H1 (cell line): Measurements from ENCODE around the gene TGFB1. TPM values are rescaled to one million over a fixed set of nuclear protein-coding genes. Genes with fewer than 3 reads are reported as not detected.

Experiments used
- CTCF ChIA-PET: fragments of 300-600 bp; sonication (Branson Sonifier 250); formaldehyde crosslinking; loops from one replicate; lab custom pipeline; 2021; ENCODE audit not compliant: partially characterized antibody; lab: Charles Lee
- POLR2A ChIA-PET: fragments of 300-600 bp; sonication (Branson Sonifier 250); formaldehyde crosslinking; loops from one replicate; lab custom pipeline; 2021; ENCODE audit warnings: inconsistent platforms; ENCODE audit not compliant: partially characterized antibody; lab: Charles Lee
- DNase-seq, 2 experiments: peaks; one replicate each; pipeline versions ENCODE4 v3.0.0 to v3.0.0-alpha.2; 2010 to 2022; ENCODE audit warnings: low spot score in 2 of 2, low read depth in 1 of 2, mixed read lengths in 1 of 2
- FAIRE-seq: peaks from 2 replicates; lab custom pipeline; 2011; peaks lifted over from hg19 to GRCh38; lab: Jason Lieb, UNC
- H2AFZ ChIP-seq: 2 replicates; pipeline ENCODE4 v1.8.1; 2012; ENCODE audit warnings: low read length, inconsistent platforms
- H2AK5ac ChIP-seq: 2 replicates; pipeline ENCODE4 v1.6.1; 2013; ENCODE audit warnings: low read depth, low read length
- H2BK120ac ChIP-seq: replicated peaks from 2 replicates; pipeline ENCODE3; 2013; ENCODE audit warnings: low read depth, low read length, inconsistent platforms
- H2BK12ac ChIP-seq: 2 replicates; pipeline ENCODE4 v1.6.1; 2013; ENCODE audit warnings: low read depth, low read length
- H2BK15ac ChIP-seq: 2 replicates; pipeline ENCODE4 v1.6.1; 2013; ENCODE audit warnings: low read length
- H2BK20ac ChIP-seq: 2 replicates; pipeline ENCODE4 v1.6.1; 2013; ENCODE audit warnings: low read length
- H2BK5ac ChIP-seq: 2 replicates; pipeline ENCODE4 v1.6.1; 2013; ENCODE audit warnings: low read depth, low read length
- H3K14ac ChIP-seq: 2 replicates; pipeline ENCODE4 v1.6.1; 2013; ENCODE audit warnings: inconsistent platforms; ENCODE audit not compliant: insufficient read length
- H3K18ac ChIP-seq: 2 replicates; pipeline ENCODE4 v1.6.1; 2013; ENCODE audit warnings: low read length; ENCODE audit errors: extremely low read depth
- H3K23ac ChIP-seq: 2 replicates; pipeline ENCODE4 v1.6.1; 2013; ENCODE audit warnings: inconsistent platforms; ENCODE audit not compliant: insufficient read length
- H3K23me2 ChIP-seq: 2 replicates; pipeline ENCODE4 v1.6.1; 2013; ENCODE audit warnings: low read depth, low read length
- H3K27ac ChIP-seq: 2 replicates; pipeline ENCODE4 v1.6.1; 2011; ENCODE audit warnings: low read depth, low read length, inconsistent platforms
- H3K27me3 ChIP-seq, 4 experiments: replicated peaks in 1 of 4; 1 replicate in 1 of 4; 2 replicates in 3 of 4; pipeline versions ENCODE4 v1.6.1 to v1.8.1; 2011 to 2013; ENCODE audit warnings: low read length in 3 of 4, mild to moderate bottlenecking in 3 of 4, inconsistent platforms in 2 of 4, mixed read lengths in 2 of 4, moderate library complexity in 1 of 4; ENCODE audit not compliant: control insufficient read depth in 3 of 4, insufficient read depth in 3 of 4; ENCODE audit errors: extremely low read depth in 1 of 4
- H3K36me3 ChIP-seq, 4 experiments: 2 replicates each; pipeline versions ENCODE4 v1.6.1 to v1.8.1; 2011 to 2013; ENCODE audit warnings: mild to moderate bottlenecking in 4 of 4, low read length in 3 of 4, moderate library complexity in 2 of 4, control low read depth in 1 of 4, inconsistent platforms in 1 of 4; ENCODE audit not compliant: insufficient read depth in 4 of 4, control insufficient read depth in 2 of 4
- H3K4ac ChIP-seq: replicated peaks from 2 replicates; pipeline ENCODE3; 2013; ENCODE audit warnings: low read length, low read depth, mixed read lengths, inconsistent platforms; ENCODE audit not compliant: insufficient read length
- H3K4me1 ChIP-seq, 4 experiments: replicated peaks in 1 of 4; 1 replicate in 1 of 4; 2 replicates in 3 of 4; pipeline versions ENCODE4 v1.6.1 to v1.8.1; 2011 to 2013; ENCODE audit warnings: low read length in 3 of 4, inconsistent platforms in 2 of 4, mixed read lengths in 1 of 4; ENCODE audit not compliant: insufficient read depth in 4 of 4, control insufficient read depth in 3 of 4
- H3K4me2 ChIP-seq, 2 experiments: 2 replicates each; pipeline versions ENCODE4 v1.6.1 to v1.8.1; 2011 to 2013; ENCODE audit warnings: low read depth in 2 of 2, low read length in 2 of 2, control low read depth in 1 of 2, inconsistent platforms in 1 of 2, mild to moderate bottlenecking in 1 of 2; ENCODE audit not compliant: insufficient read depth in 1 of 2
- H3K4me3 ChIP-seq, 4 experiments: fragments of 200-600, 300-600 bp in 1 of 4; sonication (generic), shearing (Covaris generic), sonication (Bioruptor Twin) in 1 of 4; 2 replicates each; pipeline versions ENCODE4 v1.5.1 to v1.8.1; 2011 to 2016; ENCODE audit warnings: low read length in 4 of 4, low read depth in 3 of 4, control low read depth in 2 of 4, inconsistent platforms in 2 of 4, mild to moderate bottlenecking in 2 of 4, mixed read lengths in 1 of 4, moderate library complexity in 1 of 4; ENCODE audit not compliant: insufficient read depth in 2 of 4; ENCODE audit errors: extremely low read depth in 1 of 4
- H3K56ac ChIP-seq: replicated peaks from 2 replicates; pipeline ENCODE3; 2013; ENCODE audit warnings: low read depth, mild to moderate bottlenecking, mixed read lengths, low read length, inconsistent platforms; ENCODE audit not compliant: insufficient read length
- H3K79me1 ChIP-seq: 2 replicates; pipeline ENCODE4 v1.6.1; 2013; ENCODE audit warnings: low read depth, low read length, control low read depth
- H3K79me2 ChIP-seq, 2 experiments: 2 replicates each; pipeline versions ENCODE4 v1.6.1 to v1.8.1; 2012 to 2013; ENCODE audit warnings: low read length in 2 of 2, mild to moderate bottlenecking in 2 of 2, inconsistent platforms in 1 of 2; ENCODE audit not compliant: insufficient read depth in 2 of 2, control insufficient read depth in 1 of 2
- H3K9ac ChIP-seq, 4 experiments: replicated peaks in 1 of 4; 1 replicate in 1 of 4; 2 replicates in 3 of 4; pipeline versions ENCODE4 v1.6.1 to v1.8.1; 2011 to 2013; ENCODE audit warnings: low read depth in 3 of 4, low read length in 3 of 4, control low read depth in 2 of 4, mild to moderate bottlenecking in 2 of 4, moderate library complexity in 2 of 4, inconsistent platforms in 1 of 4; ENCODE audit errors: extremely low read depth in 1 of 4
- H3K9me3 ChIP-seq, 2 experiments: 2 replicates each; pipeline versions ENCODE4 v1.6.1 to v1.8.1; 2012 to 2013; ENCODE audit warnings: mild to moderate bottlenecking in 2 of 2, moderate library complexity in 2 of 2, control low read depth in 1 of 2, inconsistent platforms in 1 of 2, low read depth in 1 of 2, low read length in 1 of 2, mixed read lengths in 1 of 2; ENCODE audit not compliant: insufficient read depth in 2 of 2
- H4K20me1 ChIP-seq, 2 experiments: replicated peaks in 1 of 2; 2 replicates each; pipeline versions ENCODE3 to v1.8.1; 2011 to 2013; ENCODE audit warnings: inconsistent platforms in 2 of 2, low read length in 2 of 2, mild to moderate bottlenecking in 1 of 2; ENCODE audit not compliant: insufficient read depth in 2 of 2, control insufficient read depth in 1 of 2
- H4K5ac ChIP-seq: 2 replicates; pipeline ENCODE4 v1.6.1; 2013; ENCODE audit warnings: low read length, low read depth, mixed read lengths, inconsistent platforms; ENCODE audit not compliant: insufficient read length
- H4K8ac ChIP-seq: 2 replicates; pipeline ENCODE4 v1.8.0; 2013; ENCODE audit warnings: mild to moderate bottlenecking, moderate library complexity, low read length, inconsistent platforms; ENCODE audit not compliant: insufficient read depth; ENCODE audit errors: extremely low read depth
- H4K91ac ChIP-seq: replicated peaks from 2 replicates; pipeline ENCODE3; 2013; ENCODE audit warnings: low read length, mixed read lengths, inconsistent platforms; ENCODE audit not compliant: insufficient read length
- CBX5 ChIP-seq: fragments of 300-800, 300-1000 bp; sonication (generic); IDR thresholded peaks from 2 replicates; pipeline ENCODE4 v1.7.1; 2016; ENCODE audit warnings: antibody characterized with exemption, low read length, low read depth
- CREB1 ChIP-seq: IDR thresholded peaks from 2 replicates; pipeline ENCODE4 v1.6.1; 2012; ENCODE audit warnings: inconsistent platforms
- CTBP2 ChIP-seq: IDR thresholded peaks from 2 replicates; pipeline ENCODE4 v1.7.0; 2011; ENCODE audit warnings: borderline replicate concordance, mild to moderate bottlenecking, moderate library complexity, mixed read lengths, low read length; ENCODE audit not compliant: insufficient read depth, insufficient read length
- EGR1 ChIP-seq: IDR thresholded peaks from 2 replicates; pipeline ENCODE4 v1.6.1; 2011; ENCODE audit warnings: low read depth, low read length, borderline replicate concordance
- KDM5A ChIP-seq: fragments of 200-600 bp; IDR thresholded peaks from 2 replicates; pipeline ENCODE4 v1.7.1; 2012; ENCODE audit warnings: mild to moderate bottlenecking, low read length, inconsistent platforms, mixed read lengths
- PHF8 ChIP-seq: fragments of 200-600 bp; sonication (generic); conservative IDR thresholded peaks from 2 replicates; pipeline ENCODE4 v1.7.1; 2012; ENCODE audit warnings: low read depth, mild to moderate bottlenecking, inconsistent platforms, low read length, moderate library complexity
- RBBP5 ChIP-seq: IDR thresholded peaks from 2 replicates; pipeline ENCODE4 v1.7.1; 2012; ENCODE audit warnings: low read depth, mild to moderate bottlenecking, inconsistent platforms, low read length, moderate library complexity, borderline replicate concordance
- SP2 ChIP-seq: IDR thresholded peaks from 2 replicates; pipeline ENCODE4 v1.6.1; 2012; ENCODE audit warnings: mild to moderate bottlenecking, low read length, inconsistent platforms
- SRF ChIP-seq: IDR thresholded peaks from 2 replicates; pipeline ENCODE4 v1.6.1; 2011; ENCODE audit warnings: mild to moderate bottlenecking, low read depth, low read length, moderate library complexity
- TAF7 ChIP-seq: optimal IDR thresholded peaks from 2 replicates; pipeline ENCODE3; 2011; ENCODE audit warnings: low read depth, mild to moderate bottlenecking, inconsistent platforms, low read length, moderate library complexity, borderline replicate concordance
- whole genome bisulfite sequencing, 2 experiments: shearing (Covaris generic) in 1 of 2; methylation state at CpG; one replicate each; pipeline versions ENCODE4 v1.1.6 to v1.1.7; 2013 to 2015; ENCODE audit warnings: low lambda C conversion rate in 2 of 2, mixed read lengths in 2 of 2, inconsistent platforms in 1 of 2, low coverage in 1 of 2, missing lambda C conversion rate in 1 of 2; ENCODE audit not compliant: insufficient replicate concordance in 2 of 2, insufficient coverage in 1 of 2, insufficient read length in 1 of 2; ENCODE audit errors: extremely low coverage in 1 of 2, missing lambda C conversion rate in 1 of 2; 5-methylcytosine and 5-hydroxymethylcytosine counted together
- polyA plus RNA-seq, 7 experiments: library from polyadenylated mRNA; depleted of rRNA in 3 of 7; stranded (reverse) in 5 of 7; unstranded in 2 of 7; fragments of >200 nt in 5 of 7; fragments of 200-250 nt in 2 of 7; gene quantifications; 1 replicate in 5 of 7; 2 replicates in 1 of 7; 4 replicates in 1 of 7; pipeline versions ENCODE4 v1.2.1 to v1.2.3, GENCODE V29; 2011 to 2013; ENCODE audit warnings: missing spikeins in 2 of 7, mixed read lengths in 2 of 7
- total RNA-seq: library from RNA; stranded (reverse); fragmentation: NEBNext Ultra II Directional; extraction: Animal tissue kit (Norgen Biotek cat#: 25700); gene quantifications from 2 replicates; pipeline ENCODE4 v1.2.1, GENCODE V29; 2021
- TF ChIP-seq, protein P1 (sequence below): IDR thresholded peaks from 2 replicates; pipeline ENCODE4 v1.6.1; 2011; ENCODE audit warnings: low read length, improper control_type of control experiment

The TGFB1 gene
- total and polyA plus RNA-seq, 2 of the 8 experiments (the other 6 are each of a cell fraction or from before 2014, with no cell fraction given), result 1.7 to 10.6 TPM

DNA sequence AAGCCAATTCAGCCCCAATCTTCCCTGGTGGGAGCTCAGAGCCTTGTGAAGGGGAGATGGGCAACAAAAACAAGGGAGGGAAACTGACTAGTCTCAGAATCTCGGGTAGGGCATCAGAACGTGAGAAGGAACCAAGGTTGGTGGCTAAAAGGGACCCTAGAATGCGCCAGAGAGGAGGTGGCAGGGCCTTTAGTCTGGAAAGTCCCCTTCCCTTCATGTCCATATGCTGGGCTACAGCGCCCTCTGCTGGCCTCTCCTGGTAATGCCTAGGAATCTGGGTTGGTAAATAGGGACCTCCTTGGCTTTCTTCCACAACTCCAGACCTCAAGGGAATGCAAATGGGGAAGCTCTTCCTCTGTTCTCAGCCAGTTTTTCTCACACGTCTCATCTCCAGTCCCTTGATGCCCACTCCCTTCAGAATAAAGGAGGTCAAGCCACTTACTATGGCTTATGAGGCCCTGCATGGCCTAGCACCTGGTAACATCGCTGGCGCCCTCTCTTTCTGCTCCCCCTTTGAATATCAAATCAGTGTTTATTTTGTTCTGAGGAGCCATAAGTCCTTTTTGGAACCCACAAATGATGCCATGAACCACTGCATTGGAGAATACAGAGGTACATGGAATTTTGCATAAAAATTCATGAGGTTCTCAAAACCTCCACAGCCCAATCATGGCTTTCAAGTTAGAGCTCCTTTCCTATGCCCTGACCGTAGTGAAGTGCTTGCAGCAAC is 45.1 kb downstream of the TGFB1 start:
- no peak overlapping the region for H2BK20ac ChIP-seq
- H3K4me3 ChIP-seq, result no peak overlapping the region
- no peak overlapping the region for H3K23ac ChIP-seq
- peak overlapping the region; percentile 17; the same call in 1 of the 2 replicates for H3K18ac ChIP-seq
- H3K79me2 ChIP-seq, result peaks cover 0 to 8% of the 10 kb centered on the region in 2 experiments; a peak in 2 of 4 replicates
- no peak overlapping the region for H4K91ac ChIP-seq
- H4K20me1 ChIP-seq, result peaks cover 0 to 13% of the 10 kb centered on the region in 2 experiments
- peak overlapping the region; percentile 51; the same call in 1 of the 2 replicates for H3K27ac ChIP-seq
- FAIRE-seq (peak; percentile 45), DNase-seq (peak; percentile 86 to 100)
- H4K8ac ChIP-seq, result no peak overlapping the region
- no peak overlapping the region for H3K14ac ChIP-seq
- no peak overlapping the region for H2BK120ac ChIP-seq
- no peak overlapping the region for H3K56ac ChIP-seq
- H3K79me1 ChIP-seq, result peaks cover 7% of the 10 kb centered on the region; the same call in 1 of the 2 replicates
- H2AK5ac ChIP-seq, result no peak overlapping the region
- H2BK5ac ChIP-seq, result no peak overlapping the region
- WGBS, 2 experiments, result 33% methylated on average over 8 of the region's 8 CpGs; no CpG with 5 or more reads in 1 of the 2 experiments
- H3K4ac ChIP-seq, result no peak overlapping the region
- H3K9ac ChIP-seq, result no peak overlapping the region
- peaks cover 7% of the 10 kb centered on the region for H3K23me2 ChIP-seq
- no peaks in the 10 kb centered on the region for H3K27me3 ChIP-seq
- no peaks in the 10 kb centered on the region for H3K9me3 ChIP-seq
- H4K5ac ChIP-seq, result no peak overlapping the region
- peaks cover 0 to 10% (median under 1%) of the 10 kb centered on the region in 4 experiments; a peak in 3 of 7 replicates for H3K4me1 ChIP-seq
- H2BK12ac ChIP-seq, result no peak overlapping the region
- CTCF ChIA-PET, result interaction anchor here (0.6 to 7.3 kb wide), 24 partner anchors 11 to 556 kb away, joined by 3 to 63 read pairs (median 4); no protein-coding TSS in a partner anchor
- no peak overlapping the region for H2BK15ac ChIP-seq
- H3K4me2 ChIP-seq, result peak overlapping the region; percentile 27 to 83; a peak in 3 of 4 replicates
- H2AFZ ChIP-seq, result no peak overlapping the region
- peaks cover 29 to 40% (median 33%) of the 10 kb centered on the region in 4 experiments for H3K36me3 ChIP-seq
- POLR2A ChIA-PET, result interaction anchor here (0.7 to 22.6 kb wide), 20 partner anchors 13 to 726 kb away, joined by 3 to 579 read pairs (median 4); partner anchors contain the start of genes ACTMAP, CYP2S1, HNRNPUL1 and TGFB1
- TF ChIP-seq CTBP2 (no peak), CBX5 (no peak), CREB1 (no peak), SRF (no peak), EGR1 (no peak), SP2 (no peak), RBBP5 (no peak), TAF7 (no peak), PHF8 (no peak), KDM5A (no peak)
- TF ChIP-seq, protein P1, sequence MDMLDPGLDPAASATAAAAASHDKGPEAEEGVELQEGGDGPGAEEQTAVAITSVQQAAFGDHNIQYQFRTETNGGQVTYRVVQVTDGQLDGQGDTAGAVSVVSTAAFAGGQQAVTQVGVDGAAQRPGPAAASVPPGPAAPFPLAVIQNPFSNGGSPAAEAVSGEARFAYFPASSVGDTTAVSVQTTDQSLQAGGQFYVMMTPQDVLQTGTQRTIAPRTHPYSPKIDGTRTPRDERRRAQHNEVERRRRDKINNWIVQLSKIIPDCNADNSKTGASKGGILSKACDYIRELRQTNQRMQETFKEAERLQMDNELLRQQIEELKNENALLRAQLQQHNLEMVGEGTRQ, result no peak
